Esophagus squamous epithelium (tissue), 5 donors: Measurements from ENCODE around the gene CNKSR2. TPM values are rescaled to one million over a fixed set of nuclear protein-coding genes. Genes with fewer than 3 reads are reported as not detected.
"Not testable (repeated sequence)": the region's sequence is repeated elsewhere in the genome, so short reads cannot be mapped to it uniquely, and the experiment has no call there.

Experiments
- DNase-seq: peaks from one replicate; lab custom pipeline; 2025; lab: John Stamatoyannopoulos, UW
- H3K27ac ChIP-seq, 4 donors: fragments of 200-600 bp; sonication (generic); one replicate each; pipeline ENCODE4 v1.5.1; 2016 to 2019; ENCODE audit warnings: mild to moderate bottlenecking in 1 of 4
- H3K27me3 ChIP-seq, 4 donors: fragments of 200-600 bp; sonication (generic); 1 replicate in 3 of 4; 2 replicates in 1 of 4; pipeline versions ENCODE4 v1.5.1 to v1.6.0; 2017 to 2021; ENCODE audit warnings: antibody characterized with exemption in 1 of 4
- H3K36me3 ChIP-seq, 3 donors: fragments of 200-600 bp; sonication (generic); one replicate each; pipeline ENCODE4 v1.5.1; 2016 to 2019
- H3K4me1 ChIP-seq, 3 donors: fragments of 200-600 bp; sonication (generic); one replicate each; pipeline ENCODE4 v1.5.1; 2017 to 2019
- H3K4me3 ChIP-seq, 4 donors: fragments of 200-600 bp; sonication (generic); 1 replicate in 3 of 4; 2 replicates in 1 of 4; pipeline ENCODE4 v1.5.1; 2016 to 2019; ENCODE audit warnings: mild to moderate bottlenecking in 2 of 4, moderate library complexity in 1 of 4
- H3K9me3 ChIP-seq, 3 donors: fragments of 200-600 bp; sonication (generic); one replicate each; pipeline ENCODE4 v1.5.1; 2016 to 2019
- CTCF ChIP-seq, 6 experiments: fragments of 450-650 bp in 4 of 6; fragments of 200-600 bp in 2 of 6; sonication (generic) in 2 of 6; IDR thresholded peaks; one replicate each; pipeline ENCODE4 v1.5.1; 2016 to 2019; ENCODE audit warnings: antibody characterized with exemption in 6 of 6, mild to moderate bottlenecking in 4 of 6, moderate library complexity in 4 of 6
- POLR2A ChIP-seq, 4 donors: fragments of 450-650 bp; IDR thresholded peaks; one replicate each; pipeline ENCODE4 v1.6.1; 2017; ENCODE audit warnings: antibody characterized with exemption in 4 of 4, mild to moderate bottlenecking in 4 of 4, moderate library complexity in 3 of 4
- WGBS, 2 donors: methylation state at CpG; one replicate each; pipeline ENCODE4 v1.1.5; 2018; 5-methylcytosine and 5-hydroxymethylcytosine counted together
- intact Hi-C: fragments of 100-400 bp; cut with DNase I; formaldehyde crosslinking; loops from one replicate; pipeline ENCODE4 v1.15.0; 2022
- total RNA-seq, 4 donors: library from RNA; depleted of rRNA; stranded (reverse); fragments of >200 nt; gene quantifications; one replicate each; pipeline ENCODE4 v1.1.0, GENCODE V29; 2016
- donor health status: DM: yes; HTN: yes; CAD: no.

The CNKSR2 gene
- total RNA-seq, 4 donors from 2014 or later, result 0.57 to 3.1 TPM; not detected in 2

DNA sequence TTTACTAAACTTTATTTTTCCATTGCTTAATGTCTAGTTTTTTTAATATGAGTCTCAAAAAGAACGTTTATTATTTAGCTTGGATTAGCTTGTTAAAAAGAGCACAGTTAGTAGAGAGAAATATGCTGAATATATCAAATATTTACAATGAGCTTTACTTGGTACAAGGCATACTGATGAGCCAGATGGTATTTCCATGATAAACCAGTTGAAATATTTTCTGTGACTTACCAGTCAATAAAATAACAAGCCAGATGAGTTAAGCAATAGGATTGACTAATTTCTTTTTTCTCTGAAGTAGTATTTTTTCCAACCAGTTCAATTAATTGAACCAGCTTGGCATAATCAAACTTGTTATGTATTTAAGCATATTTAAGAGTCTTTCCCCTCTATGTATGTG, 149.8 kb downstream of the CNKSR2 start:
- Histone ChIP-seq H3K27ac (no peak overlapping the region), H3K4me3 (no peak overlapping the region), H3K9me3 (no peaks in the 10 kb centered on the region), H3K4me1 (no peaks in the 10 kb centered on the region), H3K36me3 (no peaks in the 10 kb centered on the region), H3K27me3 (no peaks in the 10 kb centered on the region)
- intact Hi-C loops, result no loop called here
- no peak for DNase-seq
- TF ChIP-seq CTCF (IDR thresholded peaks at IDR 0.05) (no peak), POLR2A (IDR thresholded peaks at IDR 0.05) (no peak)
- WGBS, 2 donors, result 8 to 16% methylated on average over 1 of the region's 1 CpG

- no peak for DNase-seq
- Histone ChIP-seq H3K27ac (no peak overlapping the region), H3K27me3 (no peaks in the 10 kb centered on the region), H3K4me1 (no peaks in the 10 kb centered on the region), H3K9me3 (no peaks in the 10 kb centered on the region), H3K36me3 (no peaks in the 10 kb centered on the region), H3K4me3 (no peak overlapping the region)
- intact Hi-C loops, result no loop called here
- no peak for TF ChIP-seq CTCF (IDR thresholded peaks at IDR 0.05)
- no peak for TF ChIP-seq POLR2A (IDR thresholded peaks at IDR 0.05)
Observed at GRCh38 chrX:21528076-21528475, 153.9 kb downstream of the CNKSR2 start.

DNA sequence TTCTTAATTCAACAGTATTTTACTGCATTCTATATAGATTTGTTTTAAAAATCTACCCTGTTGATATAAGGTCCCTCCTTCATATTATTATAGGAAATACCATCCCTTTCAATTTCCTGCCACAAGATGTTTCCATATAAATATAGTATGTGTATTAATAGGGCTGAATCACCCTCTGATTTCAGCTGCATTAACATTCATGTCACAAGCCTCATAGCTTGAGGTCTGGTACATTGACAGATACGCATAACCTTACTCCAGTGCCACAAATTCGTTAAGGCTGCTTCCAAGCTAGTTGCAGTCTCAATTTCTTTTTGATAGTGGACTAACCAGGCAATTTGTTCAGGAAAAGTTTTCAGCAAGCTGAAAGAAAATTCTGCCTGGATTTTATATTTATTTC, 155.6 kb downstream of the CNKSR2 start:
- DNase-seq, result no peak
- H3K27me3 ChIP-seq, result no peaks in the 10 kb centered on the region
- no peak for TF ChIP-seq POLR2A (IDR thresholded peaks at IDR 0.05)
- TF ChIP-seq CTCF (IDR thresholded peaks at IDR 0.05), result no peak
- no peaks in the 10 kb centered on the region for H3K9me3 ChIP-seq
- intact Hi-C loops, result no loop called here
- H3K36me3 ChIP-seq, result no peaks in the 10 kb centered on the region
- H3K4me3 ChIP-seq, result no peak overlapping the region
- 64 to 79% methylated on average over 2 of the region's 2 CpGs for WGBS, 2 donors
- H3K4me1 ChIP-seq, result no peaks in the 10 kb centered on the region
- H3K27ac ChIP-seq, result no peak overlapping the region

DNA sequence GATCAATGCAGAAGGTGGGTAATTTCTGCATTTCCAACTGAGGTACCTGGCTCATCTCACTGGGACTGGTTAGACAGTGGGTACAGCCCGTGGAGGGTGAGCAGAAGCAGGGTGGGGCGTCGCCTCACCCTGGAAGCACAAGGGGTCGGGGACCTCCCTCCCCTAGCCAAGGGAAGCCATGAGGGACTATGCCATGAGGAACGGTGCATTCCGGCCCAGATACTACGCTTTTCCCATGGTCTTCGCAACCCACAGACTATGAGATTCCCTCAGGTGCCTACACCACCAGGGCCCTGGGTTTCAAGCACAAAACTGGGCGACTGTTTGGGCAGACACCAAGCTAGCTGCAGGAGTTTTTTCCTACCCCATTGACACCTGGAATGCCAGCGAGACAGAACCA, 170.4 kb downstream of the CNKSR2 start:
- 81 to 100% methylated on average over 1 to 7 of the region's 10 CpGs for WGBS, 2 donors
- DNase-seq, H3K27me3 ChIP-seq, H3K27ac ChIP-seq, H3K9me3 ChIP-seq, H3K4me1 ChIP-seq, H3K36me3 ChIP-seq, H3K4me3 ChIP-seq, intact Hi-C loops: not testable (repeated sequence)

DNA sequence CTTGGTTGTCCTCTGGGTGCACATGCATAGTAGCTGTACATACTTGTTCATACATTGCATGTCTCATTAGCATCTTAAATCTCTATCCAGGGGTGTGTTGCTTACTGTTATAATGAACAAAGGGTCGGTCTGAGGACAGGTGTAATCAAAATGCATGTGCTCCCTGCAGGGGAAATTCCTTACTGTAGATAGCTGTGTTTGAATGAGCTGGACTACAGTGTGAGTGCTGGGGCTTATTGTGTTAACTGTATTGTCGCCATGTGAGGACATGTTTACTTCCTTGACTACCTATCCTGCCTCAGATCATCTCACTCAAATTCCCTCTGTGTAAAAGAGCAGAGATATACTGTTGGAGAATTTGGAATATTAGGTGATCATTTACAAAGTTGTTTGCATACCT, 185.2 kb downstream of the CNKSR2 start:
- 43 to 47% methylated on average over 1 to 2 of the region's 2 CpGs for WGBS, 2 donors
- Histone ChIP-seq H3K27me3 (no peaks in the 10 kb centered on the region), H3K4me1 (no peaks in the 10 kb centered on the region), H3K36me3 (no peaks in the 10 kb centered on the region), H3K27ac (no peak overlapping the region), H3K4me3 (no peak overlapping the region), H3K9me3 (no peaks in the 10 kb centered on the region)
- no peak for TF ChIP-seq POLR2A (IDR thresholded peaks at IDR 0.05)
- TF ChIP-seq CTCF (IDR thresholded peaks at IDR 0.05), result no peak
- intact Hi-C loops, result no loop called here
- DNase-seq, result no peak

DNA sequence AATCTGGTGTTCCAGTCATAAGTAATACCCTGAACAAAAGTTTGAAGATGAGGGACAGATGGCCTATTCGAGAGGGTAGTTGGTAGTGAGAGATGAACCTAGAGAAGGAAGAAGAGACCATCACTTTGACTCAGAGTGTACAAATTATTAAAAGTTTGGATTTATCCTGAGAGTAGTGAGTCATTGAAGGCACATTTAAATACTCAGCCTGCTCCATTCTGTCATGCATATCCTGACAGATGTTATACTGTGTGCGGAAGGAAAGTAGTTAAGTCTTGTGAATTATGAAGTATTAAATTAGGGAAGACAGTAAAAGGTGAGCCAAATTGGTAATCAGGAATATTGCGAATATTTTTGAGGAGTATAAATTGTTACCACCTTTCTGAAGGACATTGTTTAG, 190.8 kb downstream of the CNKSR2 start:
- 75 to 91% methylated on average over 3 of the region's 3 CpGs for WGBS, 2 donors

More for the DNA sequence above, 190.8 kb downstream of the CNKSR2 start:
- Histone ChIP-seq H3K4me1 (no peaks in the 10 kb centered on the region), H3K36me3 (no peaks in the 10 kb centered on the region), H3K4me3 (no peak overlapping the region), H3K27ac (no peak overlapping the region), H3K9me3 (no peaks in the 10 kb centered on the region), H3K27me3 (no peaks in the 10 kb centered on the region)
- intact Hi-C loops, result no loop called here
- DNase-seq, result no peak
- TF ChIP-seq POLR2A (IDR thresholded peaks at IDR 0.05) (no peak), CTCF (IDR thresholded peaks at IDR 0.05) (no peak)
